ENCODE results near the gene MTA1.

Gene MTA1

DNA sequence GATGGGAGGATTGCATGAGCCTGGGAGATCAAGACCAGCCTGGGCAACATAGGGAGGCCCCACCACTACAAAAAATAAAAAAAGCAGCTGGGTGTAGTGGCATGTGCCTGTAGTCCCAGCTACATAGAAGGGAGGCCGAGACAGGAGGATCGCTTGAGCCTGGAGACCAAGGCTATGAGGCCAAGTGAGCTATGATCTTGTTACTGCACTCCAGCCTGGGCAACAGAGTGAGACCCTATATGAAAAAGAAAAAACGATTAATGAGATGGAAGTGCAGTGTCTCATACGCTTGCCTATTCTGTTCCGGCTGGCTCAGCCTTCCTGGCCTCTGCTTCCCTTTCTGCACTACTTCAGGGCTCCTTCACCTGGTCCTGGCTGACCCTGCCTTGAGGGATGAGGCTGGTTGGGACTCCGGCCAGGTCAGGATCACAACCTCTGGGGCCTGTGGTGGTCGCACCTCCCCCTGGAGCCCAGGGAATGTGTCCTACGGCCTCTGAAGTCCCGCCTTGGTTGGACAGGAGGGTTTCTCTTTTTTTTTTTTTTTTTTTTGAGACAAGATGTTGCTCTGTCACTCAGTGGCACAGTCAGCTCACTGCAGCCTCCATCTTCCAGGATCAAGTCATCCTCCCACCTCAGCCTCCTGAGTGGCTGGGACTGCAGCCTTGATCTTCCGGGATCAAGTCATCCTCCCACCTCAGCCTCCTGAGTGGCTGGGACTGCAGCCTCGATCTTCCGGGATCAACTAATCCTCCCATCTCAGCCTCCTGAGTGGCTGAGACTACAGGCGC is 82.1 kb downstream of the MTA1 start:
- no peak for DNase-seq

GRCh38 chr14:105502446-105503295 is 83.0 kb downstream of the MTA1 start:
- no peak for DNase-seq

- DNase-seq, result no peak
Observed at GRCh38 chr14:105503296-105503640, 83.6 kb downstream of the MTA1 start.

GRCh38 chr14:105503935-105504692 is 84.5 kb downstream of the MTA1 start:
- DNase-seq, result no peak

DNA sequence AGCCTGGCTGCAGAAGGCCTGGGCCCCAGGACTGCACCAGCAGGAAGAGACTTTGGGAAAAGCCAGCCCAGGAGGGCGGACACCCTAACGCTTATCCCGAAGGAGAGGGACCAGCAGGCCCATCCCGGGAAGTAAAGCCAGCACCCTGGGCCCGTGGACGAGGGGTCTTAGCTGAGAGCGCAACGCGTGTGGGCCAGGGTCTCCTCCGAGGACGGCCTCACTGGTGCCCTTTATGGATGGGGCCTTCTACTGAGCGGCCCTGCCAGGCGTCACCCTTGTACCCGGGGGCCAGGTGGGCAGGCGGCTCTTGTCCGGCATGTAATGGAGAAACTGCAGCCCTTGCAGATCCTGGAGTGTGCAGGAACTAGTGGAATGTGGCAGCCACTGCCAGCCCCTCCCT is 85.5 kb downstream of the MTA1 start:
- no peak for DNase-seq

GRCh38 chr14:105507247-105507646 is 87.6 kb downstream of the MTA1 start:
- no peak for DNase-seq

- no peak for DNase-seq
Observed at GRCh38 chr14:105508069-105508468, 88.4 kb downstream of the MTA1 start.

DNA sequence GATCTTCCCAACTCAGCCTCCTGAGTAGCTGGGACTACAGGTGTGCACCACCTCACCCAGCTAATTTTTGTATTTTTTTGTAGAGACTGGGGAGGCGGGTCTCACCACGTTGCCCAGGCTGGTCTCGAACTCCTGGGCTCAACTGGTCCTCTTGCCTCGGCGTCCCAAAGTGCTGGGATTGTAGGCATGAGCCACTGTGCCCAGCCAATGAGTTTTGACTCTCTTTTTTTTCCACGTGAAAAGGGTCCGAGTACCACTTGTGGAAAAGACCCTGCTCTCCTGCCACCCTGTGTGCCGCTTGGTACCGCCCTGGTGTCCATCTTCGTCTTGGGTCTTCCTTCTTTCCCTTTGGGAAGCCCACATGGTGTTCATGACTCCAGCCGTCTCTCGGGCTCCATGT is 89.0 kb downstream of the MTA1 start:
- DNase-seq, result no peak

GRCh38 chr14:105517096-105517495 is 97.5 kb downstream of the MTA1 start:
- no peak for DNase-seq

DNA sequence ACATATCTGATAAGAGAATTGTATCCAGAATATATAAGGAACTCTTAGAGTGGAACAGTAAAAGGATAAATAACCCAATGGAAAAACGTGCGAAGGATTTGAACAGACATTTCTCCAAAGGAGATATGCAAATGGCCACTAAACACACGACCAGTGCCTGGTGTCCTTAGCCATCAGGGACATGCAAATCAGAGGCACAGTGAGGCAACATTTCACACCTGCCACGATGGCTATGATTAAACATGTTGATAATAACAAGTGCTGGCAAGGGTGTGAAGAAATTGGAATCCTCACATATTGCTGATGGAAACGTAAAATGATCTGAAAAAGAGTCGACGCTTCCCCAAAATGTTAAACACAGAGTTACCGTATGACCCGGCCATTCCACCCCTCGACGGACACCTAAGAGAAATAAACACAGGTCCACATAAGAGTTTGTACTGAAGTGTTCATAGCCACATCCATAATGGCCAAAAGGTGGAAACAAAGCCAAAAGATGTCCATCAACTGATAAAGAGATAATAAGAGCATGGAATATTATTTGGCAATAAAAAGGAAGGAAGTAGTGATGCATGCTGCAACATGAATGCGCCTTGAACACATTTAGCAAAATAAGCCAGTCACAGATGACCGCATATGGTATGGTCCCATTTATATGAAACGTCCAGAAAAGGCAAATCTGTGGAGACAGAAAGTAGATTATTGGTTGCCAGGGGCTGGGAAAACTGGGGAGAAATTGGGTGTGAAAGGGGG is 100.5 kb downstream of the MTA1 start:
- DNase-seq, result no peak
